GM06990 (cell line): ENCODE data around the gene CDH20.

Experiments used
- DNase-seq: peaks from one replicate; pipeline ENCODE4 v3.0.0-alpha.2; 2011; ENCODE audit not compliant: insufficient read length; ENCODE audit errors: extremely low read depth
- H3K27me3 ChIP-seq: replicated peaks from 2 replicates; pipeline ENCODE4 v1.6.0; 2011; ENCODE audit warnings: low read length; ENCODE audit not compliant: control insufficient read depth, insufficient read depth
- H3K36me3 ChIP-seq: 2 replicates; pipeline ENCODE4 v1.5.1; 2011; ENCODE audit warnings: low read length; ENCODE audit not compliant: control insufficient read depth, insufficient read depth
- H3K4me3 ChIP-seq: replicated peaks from 2 replicates; pipeline ENCODE4 v1.5.1; 2011; ENCODE audit warnings: low read depth, mild to moderate bottlenecking, control low read depth, low read length
- TF ChIP-seq, protein P1 (sequence below): IDR thresholded peaks from 2 replicates; pipeline ENCODE4 v1.5.1; 2011; ENCODE audit warnings: low read length, control low read depth, mild to moderate bottlenecking, inconsistent platforms; ENCODE audit not compliant: insufficient read depth, poor library complexity, severe bottlenecking

The CDH20 gene

GRCh38 chr18:61333271-61333745, at the start of gene CDH20:
Gene CDH20, plus strand, starts transcription at chr18:61333430.
- Histone ChIP-seq H3K36me3 (no peaks in the 10 kb centered on the region), H3K4me3 (no peak within 1 kb of the TSS), H3K27me3 (peaks cover 2% of the 10 kb centered on the region)
- TF ChIP-seq, protein P1, sequence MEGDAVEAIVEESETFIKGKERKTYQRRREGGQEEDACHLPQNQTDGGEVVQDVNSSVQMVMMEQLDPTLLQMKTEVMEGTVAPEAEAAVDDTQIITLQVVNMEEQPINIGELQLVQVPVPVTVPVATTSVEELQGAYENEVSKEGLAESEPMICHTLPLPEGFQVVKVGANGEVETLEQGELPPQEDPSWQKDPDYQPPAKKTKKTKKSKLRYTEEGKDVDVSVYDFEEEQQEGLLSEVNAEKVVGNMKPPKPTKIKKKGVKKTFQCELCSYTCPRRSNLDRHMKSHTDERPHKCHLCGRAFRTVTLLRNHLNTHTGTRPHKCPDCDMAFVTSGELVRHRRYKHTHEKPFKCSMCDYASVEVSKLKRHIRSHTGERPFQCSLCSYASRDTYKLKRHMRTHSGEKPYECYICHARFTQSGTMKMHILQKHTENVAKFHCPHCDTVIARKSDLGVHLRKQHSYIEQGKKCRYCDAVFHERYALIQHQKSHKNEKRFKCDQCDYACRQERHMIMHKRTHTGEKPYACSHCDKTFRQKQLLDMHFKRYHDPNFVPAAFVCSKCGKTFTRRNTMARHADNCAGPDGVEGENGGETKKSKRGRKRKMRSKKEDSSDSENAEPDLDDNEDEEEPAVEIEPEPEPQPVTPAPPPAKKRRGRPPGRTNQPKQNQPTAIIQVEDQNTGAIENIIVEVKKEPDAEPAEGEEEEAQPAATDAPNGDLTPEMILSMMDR, result no peak
- DNase-seq, result no peak

GRCh38 chr18:61284039-61284438, 49.2 kb upstream of the CDH20 start:
- Histone ChIP-seq H3K27me3 (no peaks in the 10 kb centered on the region), H3K4me3 (no peak overlapping the region), H3K36me3 (no peaks in the 10 kb centered on the region)
- no peak for DNase-seq
- TF ChIP-seq, protein P1, result no peak

- TF ChIP-seq, protein P1, result no peak
- Histone ChIP-seq H3K4me3 (no peak overlapping the region), H3K36me3 (no peaks in the 10 kb centered on the region), H3K27me3 (no peaks in the 10 kb centered on the region)
- DNase-seq, result no peak
Measured at GRCh38 chr18:61285777-61286176, 47.5 kb upstream of the CDH20 start.

- no peaks in the 10 kb centered on the region for H3K27me3 ChIP-seq
- no peaks in the 10 kb centered on the region for H3K36me3 ChIP-seq
Measured at GRCh38 chr18:61286867-61287266, 46.4 kb upstream of the CDH20 start.

DNA sequence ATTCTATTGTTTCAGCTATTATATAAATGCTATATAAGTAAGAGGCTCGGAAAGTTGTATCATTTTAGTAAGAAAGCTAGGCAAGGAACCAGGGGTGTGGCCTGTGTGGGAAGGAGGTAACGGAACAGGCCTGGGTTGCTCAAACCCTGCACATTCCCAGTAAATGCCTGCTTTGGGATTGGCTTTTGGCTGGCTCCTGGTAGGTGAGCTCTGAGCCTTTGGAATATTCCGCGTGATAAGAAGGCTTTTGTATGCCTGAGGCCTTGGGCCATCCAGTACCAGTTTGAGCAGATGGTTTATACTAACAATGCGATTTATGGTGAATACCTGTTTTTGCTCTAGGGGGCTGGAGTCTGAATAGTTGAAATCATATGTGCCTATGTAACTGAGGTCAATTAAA, 42.6 kb upstream of the CDH20 start:
- TF ChIP-seq, protein P1, result no peak
- Histone ChIP-seq H3K36me3 (no peaks in the 10 kb centered on the region), H3K27me3 (no peaks in the 10 kb centered on the region), H3K4me3 (no peak overlapping the region)
- DNase-seq, result no peak

More at GRCh38 chr18:61286867-61287266, 46.4 kb upstream of the CDH20 start:
- no peak overlapping the region for H3K4me3 ChIP-seq
- no peak for DNase-seq
- TF ChIP-seq, protein P1, result no peak
